ENCODE measurements around the gene TMEM151B. TPM values are rescaled to one million over a fixed set of nuclear protein-coding genes. Genes with fewer than 3 reads are reported as not detected.

Gene TMEM151B
- total RNA-seq: 0.41 TPM

GRCh38 chr6:44269921-44270525 is at the start of gene TMEM151B:
TSS of gene TMEM151B (plus strand) at chr6:44270450. CDS start at chr6:44270743, 293 bp downstream.

DNA sequence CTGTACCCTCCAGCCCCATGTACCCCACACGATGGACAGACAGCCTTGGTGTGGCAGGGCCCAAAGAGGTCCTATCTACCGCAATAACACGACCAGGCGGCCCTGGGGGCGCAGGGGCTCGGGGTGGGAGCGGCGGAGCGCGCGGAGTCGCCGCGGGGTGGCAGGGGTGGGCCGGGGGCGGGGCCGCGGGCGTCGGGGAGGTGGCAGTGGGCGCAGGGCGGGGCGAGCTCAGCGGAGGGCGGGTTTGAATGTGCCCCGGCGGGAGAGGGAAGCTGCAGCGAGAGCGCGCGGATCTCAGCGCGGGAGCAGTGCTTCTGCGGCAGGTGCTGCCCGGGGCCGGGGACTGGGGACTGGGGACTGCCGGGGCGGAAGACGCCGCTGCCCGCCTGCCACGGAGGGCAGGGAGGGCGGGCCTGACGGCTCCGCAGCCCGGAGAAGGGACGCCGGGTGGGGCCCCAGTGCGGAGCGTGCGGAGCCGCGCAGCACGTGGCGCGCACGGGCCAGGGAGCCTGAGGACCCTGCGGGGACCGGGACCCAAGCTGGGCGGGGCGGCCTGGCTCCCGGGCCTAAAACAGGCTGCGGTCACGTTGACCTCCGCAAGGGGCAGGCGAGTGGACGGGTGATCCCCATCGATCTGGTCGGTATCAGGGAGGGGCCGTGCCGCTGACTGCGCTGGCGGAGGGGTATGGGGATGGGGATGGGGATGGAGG is 46.8 kb upstream of the TMEM151B start, which contains the start of gene SLC29A1:
TSS of gene SLC29A1 (plus strand) at position 277 of the 710 bp plus-strand sequence. CDS start 3,719 bp downstream, outside the sequence.

GRCh38 chr6:44246663-44247337 is 23.4 kb upstream of the TMEM151B start, which contains the start of gene HSP90AB1:
TSS of gene HSP90AB1 (plus strand) at chr6:44247101. CDS start at chr6:44248630, 1,529 bp downstream.

DNA sequence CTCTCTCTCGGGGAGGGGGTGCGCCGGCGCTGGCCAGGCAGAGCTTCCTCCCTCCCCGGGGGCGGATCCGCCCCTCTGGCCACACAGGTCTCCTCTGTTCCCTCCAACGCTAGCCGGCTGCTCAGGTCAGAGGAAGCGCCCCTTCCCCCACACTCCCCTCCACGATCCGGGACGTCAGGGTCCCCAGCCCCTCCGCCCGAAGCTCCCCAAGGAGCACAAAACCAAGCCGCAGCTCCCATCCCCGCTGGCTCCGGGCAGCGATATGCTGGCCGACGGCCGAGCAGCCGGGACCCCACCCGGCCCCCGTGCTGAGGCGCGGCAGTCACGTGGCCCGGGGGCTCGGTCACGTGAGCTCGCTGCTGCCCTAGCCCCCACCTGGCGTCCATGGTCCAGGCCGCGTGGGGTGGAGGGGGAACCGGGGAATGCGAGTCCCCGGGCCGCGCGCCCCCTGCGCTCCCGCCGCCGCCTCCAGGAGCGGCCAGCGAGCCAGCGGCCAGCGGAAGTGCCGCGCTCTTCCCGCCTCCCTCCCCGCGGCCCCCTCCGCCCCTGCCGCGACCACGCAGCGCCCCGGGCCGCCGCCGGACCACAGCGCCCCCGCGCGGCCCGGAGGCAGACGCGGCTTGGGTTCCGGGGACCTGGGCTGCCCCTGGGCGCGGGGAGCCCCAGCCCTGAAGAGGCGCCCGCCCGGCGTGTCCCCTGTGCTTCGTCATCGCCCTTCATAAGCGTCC is 13.1 kb upstream of the TMEM151B start, which contains the start of gene SLC35B2:
TSS of gene SLC35B2 (minus strand) at position 504 of the 728 bp plus-strand sequence. CDS start at position 386, 118 bp downstream.

DNA sequence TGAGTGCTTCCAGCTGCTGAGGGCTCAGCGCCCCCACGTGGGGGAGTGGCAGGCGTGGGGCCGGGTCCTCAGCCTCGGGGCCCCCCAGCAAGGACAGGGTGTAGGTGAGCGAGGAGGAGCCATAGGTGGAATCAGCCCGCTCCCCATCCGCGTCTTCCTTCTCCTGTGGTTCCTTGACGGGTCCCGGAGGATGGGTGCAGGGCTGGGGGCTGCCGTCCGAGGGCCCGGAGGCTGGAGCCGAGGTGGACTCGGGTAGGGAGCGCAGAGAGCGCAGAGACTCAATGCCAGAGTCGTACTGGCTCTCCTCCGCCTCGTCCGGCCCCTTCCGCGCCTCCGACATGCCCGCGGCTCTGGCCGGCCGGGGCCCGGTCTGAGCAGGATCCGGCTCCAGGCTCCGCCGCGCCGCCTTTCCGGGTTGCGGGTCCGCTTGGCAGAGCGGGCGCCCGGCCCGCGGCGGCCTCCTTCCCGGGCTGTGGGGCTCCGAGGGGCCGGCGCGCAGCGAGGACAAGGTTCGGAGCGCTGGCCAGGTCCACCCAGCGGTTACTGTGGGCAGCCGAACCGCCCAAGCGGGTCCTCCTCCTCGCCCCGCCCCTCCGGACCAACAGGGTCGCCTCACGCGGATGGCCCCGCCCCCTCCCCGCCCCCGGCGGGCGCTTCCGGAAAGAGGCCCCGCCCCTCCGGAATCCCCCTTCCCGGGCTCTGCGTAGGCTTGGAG is 5.1 kb upstream of the TMEM151B start, which contains the start of gene NFKBIE:
TSS of gene NFKBIE (minus strand) at position 545 of the 715 bp plus-strand sequence. CDS start at position 340, 205 bp downstream.

GRCh38 chr6:44312901-44313788 is 42.9 kb downstream of the TMEM151B start, which contains the start of gene AARS2:
TSS of gene AARS2 (minus strand) at chr6:44313347. CDS start at chr6:44313323, 24 bp downstream.

GRCh38 chr6:44342489-44342888 is 72.2 kb downstream of the TMEM151B start, which contains the start of gene SPATS1:
TSS of gene SPATS1 (plus strand) at chr6:44342650. CDS start at chr6:44343096, 446 bp downstream.

Other genes with a start within 250 kb of the TMEM151B start
- 34.6 TPM for gene MRPL14, start 143.0 kb upstream of the TMEM151B start, total RNA-seq
- gene TMEM63B, start 142.9 kb upstream of the TMEM151B start, total RNA-seq: 29.7 TPM
- 0.35 TPM for gene CAPN11, start 111.6 kb upstream of the TMEM151B start, total RNA-seq
- gene MYMX, start 53.5 kb upstream of the TMEM151B start, total RNA-seq: 0.35 TPM
- 49.7 TPM for gene SLC29A1, start 46.9 kb upstream of the TMEM151B start, total RNA-seq
- 440 TPM for gene HSP90AB1, start 23.3 kb upstream of the TMEM151B start, total RNA-seq
- gene SLC35B2, start 12.9 kb upstream of the TMEM151B start, total RNA-seq: 46.0 TPM
- gene NFKBIE, start 4.9 kb upstream of the TMEM151B start, total RNA-seq: 13.9 TPM
- 21.3 TPM for gene AARS2, start 42.9 kb downstream of the TMEM151B start, total RNA-seq
- not detected for gene SPATS1, start 72.2 kb downstream of the TMEM151B start, total RNA-seq
- 22.2 TPM for gene CDC5L, start 117.3 kb downstream of the TMEM151B start, total RNA-seq